H9 (cell line): Measurements from ENCODE around the gene AACS. TPM values are rescaled to one million over a fixed set of nuclear protein-coding genes. Genes with fewer than 3 reads are reported as not detected.

Experiments
- DNase-seq: peaks from one replicate; pipeline ENCODE4 v3.0.0-alpha.2; 2017
- H2AFZ ChIP-seq: one replicate; pipeline ENCODE4 v1.6.1; 2013; ENCODE audit warnings: mild to moderate bottlenecking, low read length, control low read depth, moderate library complexity
- H2AK5ac ChIP-seq: 2 replicates; pipeline ENCODE4 v1.6.1; 2013; ENCODE audit warnings: low read length, control low read depth, mixed read lengths; ENCODE audit not compliant: insufficient read length
- H2BK120ac ChIP-seq: one replicate; pipeline ENCODE4 v1.6.1; 2013; ENCODE audit warnings: low read depth, mild to moderate bottlenecking, low read length, control low read depth, inconsistent platforms; ENCODE audit not compliant: poor library complexity, severe bottlenecking
- H2BK12ac ChIP-seq: 2 replicates; pipeline ENCODE4 v1.6.1; 2013; ENCODE audit warnings: low read length, control low read depth, mixed read lengths, low read depth; ENCODE audit not compliant: insufficient read length
- H2BK15ac ChIP-seq: 2 replicates; pipeline ENCODE4 v1.6.1; 2013; ENCODE audit warnings: low read depth, low read length, control low read depth
- H2BK20ac ChIP-seq: one replicate; pipeline ENCODE4 v1.6.1; 2013; ENCODE audit warnings: low read depth, mild to moderate bottlenecking, low read length, control low read depth, inconsistent platforms; ENCODE audit not compliant: poor library complexity, severe bottlenecking
- H2BK5ac ChIP-seq: 2 replicates; pipeline ENCODE4 v1.6.1; 2013; ENCODE audit warnings: low read length, control low read depth, mixed read lengths; ENCODE audit not compliant: insufficient read length
- H3K14ac ChIP-seq: 2 replicates; pipeline ENCODE4 v1.6.1; 2013; ENCODE audit warnings: low read length, control low read depth; ENCODE audit not compliant: insufficient read depth
- H3K18ac ChIP-seq: 2 replicates; pipeline ENCODE4 v1.6.1; 2013; ENCODE audit warnings: low read depth, mild to moderate bottlenecking, mixed read lengths, low read length, control low read depth; ENCODE audit not compliant: insufficient read length
- H3K23ac ChIP-seq: 2 replicates; pipeline ENCODE4 v1.6.1; 2013; ENCODE audit warnings: low read length, control low read depth, mixed read lengths, low read depth; ENCODE audit not compliant: insufficient read length
- H3K23me2 ChIP-seq: 2 replicates; pipeline ENCODE4 v1.6.1; 2013; ENCODE audit warnings: low read depth, mild to moderate bottlenecking, mixed read lengths, low read length, control low read depth; ENCODE audit not compliant: insufficient read length, poor library complexity, severe bottlenecking
- H3K27ac ChIP-seq: 2 replicates; pipeline ENCODE4 v1.5.1; 2013; ENCODE audit warnings: low read length, control low read depth, mixed read lengths, low read depth; ENCODE audit not compliant: insufficient read length
- H3K27me3 ChIP-seq: 2 replicates; pipeline ENCODE4 v1.6.1; 2013; ENCODE audit warnings: low read length, control low read depth, inconsistent platforms; ENCODE audit not compliant: insufficient read depth
- H3K4ac ChIP-seq: 2 replicates; pipeline ENCODE4 v1.6.1; 2013; ENCODE audit warnings: low read depth, mild to moderate bottlenecking, control low read depth, inconsistent platforms, low read length, moderate library complexity
- H3K4me1 ChIP-seq: 2 replicates; pipeline ENCODE4 v1.6.1; 2013; ENCODE audit warnings: low read length, control low read depth, inconsistent platforms; ENCODE audit not compliant: insufficient read depth
- H3K4me2 ChIP-seq: 2 replicates; pipeline ENCODE4 v1.6.1; 2013; ENCODE audit warnings: low read length, control low read depth, mixed read lengths; ENCODE audit not compliant: insufficient read length, insufficient read depth
- H3K56ac ChIP-seq: 2 replicates; pipeline ENCODE4 v1.6.1; 2013; ENCODE audit warnings: low read depth, mild to moderate bottlenecking, mixed read lengths, low read length, control low read depth; ENCODE audit not compliant: insufficient read length
- H3K79me1 ChIP-seq: 2 replicates; pipeline ENCODE4 v1.6.1; 2013; ENCODE audit warnings: low read depth, mild to moderate bottlenecking, moderate library complexity, low read length, control low read depth, inconsistent platforms; ENCODE audit not compliant: insufficient read depth, poor library complexity, severe bottlenecking
- H3K79me2 ChIP-seq: 2 replicates; pipeline ENCODE4 v1.6.1; 2013; ENCODE audit warnings: low read length, control low read depth, inconsistent platforms; ENCODE audit not compliant: insufficient read depth
- H3K9ac ChIP-seq: 2 replicates; pipeline ENCODE4 v1.6.1; 2013; ENCODE audit warnings: low read length, control low read depth, mixed read lengths; ENCODE audit not compliant: insufficient read length; ENCODE audit errors: extremely low read depth
- H3K9me3 ChIP-seq: one replicate; pipeline ENCODE4 v1.6.1; 2013; ENCODE audit warnings: low read depth, low read length, inconsistent platforms; ENCODE audit not compliant: control insufficient read depth
- H3T11ph ChIP-seq: one replicate; pipeline ENCODE4 v1.6.1; 2013; ENCODE audit warnings: mild to moderate bottlenecking, low read length, control low read depth, inconsistent platforms
- H4K20me1 ChIP-seq: one replicate; pipeline ENCODE4 v1.6.1; 2013; ENCODE audit not compliant: control insufficient read depth, insufficient read length, insufficient read depth
- H4K5ac ChIP-seq: 2 replicates; pipeline ENCODE4 v1.6.1; 2013; ENCODE audit warnings: low read depth, mild to moderate bottlenecking, mixed read lengths, low read length, control low read depth; ENCODE audit not compliant: insufficient read length
- H4K8ac ChIP-seq: replicated peaks from 2 replicates; pipeline ENCODE4 v1.6.1; 2013; ENCODE audit warnings: low read length, control low read depth, mixed read lengths, low read depth; ENCODE audit not compliant: insufficient read length
- H4K91ac ChIP-seq: 2 replicates; pipeline ENCODE4 v1.6.1; 2013; ENCODE audit warnings: low read depth, mild to moderate bottlenecking, moderate library complexity, mixed read lengths, low read length, control low read depth; ENCODE audit not compliant: insufficient read length
- H3K27ac Mint-ChIP-seq, 3 experiments: 2 replicates in 2 of 3; 3 replicates in 1 of 3; pipeline ENCODE4 v1.8.0; 2020 to 2021; ENCODE audit warnings: mixed read lengths in 3 of 3, mild to moderate bottlenecking in 1 of 3, moderate library complexity in 1 of 3
- H3K27me3 Mint-ChIP-seq: 2 replicates; pipeline ENCODE4 v1.8.0; 2021; ENCODE audit warnings: low read depth, mild to moderate bottlenecking, moderate library complexity, mixed read lengths
- H3K36me3 Mint-ChIP-seq, 3 experiments: 2 replicates in 2 of 3; 3 replicates in 1 of 3; pipeline ENCODE4 v1.8.0; 2020 to 2021; ENCODE audit warnings: low read depth in 3 of 3, mixed read lengths in 3 of 3; ENCODE audit not compliant: insufficient read depth in 1 of 3
- H3K4me1 Mint-ChIP-seq, 2 experiments: 2 replicates each; pipeline ENCODE4 v1.8.0; 2020; ENCODE audit warnings: mixed read lengths in 2 of 2
- H3K4me3 Mint-ChIP-seq, 2 experiments: 2 replicates in 1 of 2; 3 replicates in 1 of 2; pipeline ENCODE4 v1.8.0; 2020 to 2021; ENCODE audit warnings: mild to moderate bottlenecking in 2 of 2, mixed read lengths in 2 of 2, moderate library complexity in 1 of 2
- H3K9me3 Mint-ChIP-seq, 2 experiments: 2 replicates in 1 of 2; 3 replicates in 1 of 2; pipeline ENCODE4 v1.8.0; 2020; ENCODE audit warnings: mild to moderate bottlenecking in 2 of 2, mixed read lengths in 2 of 2, moderate library complexity in 1 of 2
- CTCF ChIP-seq: fragments of 200-600 bp; sonication (generic); conservative IDR thresholded peaks from 3 replicates; pipeline ENCODE4 v1.8.0; 2021; ENCODE audit warnings: antibody characterized with exemption, mild to moderate bottlenecking
- WGBS: extraction: QIAGEN DNeasy Blood & Tissue Kit; methylation state at CpG from one replicate; pipeline ENCODE4 v1.1.7; 2013; ENCODE audit warnings: missing lambda C conversion rate, low lambda C conversion rate, mixed read lengths; ENCODE audit not compliant: insufficient read length; ENCODE audit errors: extremely low coverage; 5-methylcytosine and 5-hydroxymethylcytosine counted together
- total RNA-seq: library from RNA; stranded (reverse); gene quantifications from 2 replicates; pipeline ENCODE4 v1.2.1, GENCODE V29; 2021

Gene AACS
- total RNA-seq, 1 experiment from 2014 or later: 35.0 TPM

- H2BK15ac ChIP-seq: no peak overlapping the region
- peaks cover 87% of the 10 kb centered on the region for H3K27me3 Mint-ChIP-seq
- H3K36me3 Mint-ChIP-seq: peaks cover 0 to 2% (median 0%) of the 10 kb centered on the region in 3 experiments; a peak in 1 of 7 replicates
- H3K14ac ChIP-seq: no peak overlapping the region
- H4K91ac ChIP-seq: no peak overlapping the region
- no peaks in the 10 kb centered on the region; the same call in 1 of the 2 replicates for H3K27me3 ChIP-seq
- no peak overlapping the region for H3K27ac Mint-ChIP-seq
- H2AK5ac ChIP-seq: no peak overlapping the region
- no peak overlapping the region for H2BK5ac ChIP-seq
- no peak overlapping the region for H3K9ac ChIP-seq
- DNase-seq: no peak
- H3K9me3 Mint-ChIP-seq: no peaks in the 10 kb centered on the region; a peak in 1 of 5 replicates
- H3K56ac ChIP-seq: no peak overlapping the region
- no peak overlapping the region for H3K23ac ChIP-seq
- no peak overlapping the region for H2BK120ac ChIP-seq
- H3K27ac ChIP-seq: no peak overlapping the region
- no peak overlapping the region for H4K8ac ChIP-seq
- H2BK12ac ChIP-seq: no peak overlapping the region
- peaks cover 31% of the 10 kb centered on the region for H3K23me2 ChIP-seq
- no peak overlapping the region for H3K4ac ChIP-seq
- peaks cover 4% of the 10 kb centered on the region for H3K79me2 ChIP-seq
- peak overlapping the region; percentile 91 for H3K4me2 ChIP-seq
- H3T11ph ChIP-seq: no peak overlapping the region
- peak overlapping the region; percentile 62 to 92 for H3K4me3 Mint-ChIP-seq
- no peaks in the 10 kb centered on the region for H3K9me3 ChIP-seq
- no peak overlapping the region for H2BK20ac ChIP-seq
- no peak overlapping the region for H4K5ac ChIP-seq
- no peak overlapping the region for H3K18ac ChIP-seq
- H3K4me1 ChIP-seq: peaks cover 20% of the 10 kb centered on the region; the same call in 1 of the 2 replicates
- WGBS: no CpG with 5 or more reads among the region's 90 CpGs
- no peaks in the 10 kb centered on the region for H4K20me1 ChIP-seq
- H2AFZ ChIP-seq: no peak overlapping the region
- no peak for TF ChIP-seq CTCF
- H3K79me1 ChIP-seq: peaks cover under 1% of the 10 kb centered on the region
- peaks cover 52 to 60% of the 10 kb centered on the region in 2 experiments for H3K4me1 Mint-ChIP-seq
These were observed 121.4 kb downstream of the AACS start for GRCh38 chr12:125186471-125187147.
